GM12874 (cell line): ENCODE data around the gene NAA10.

Source experiments
- CTCF ChIP-seq: IDR thresholded peaks from 2 replicates; pipeline ENCODE4 v1.5.1; 2011; ENCODE audit warnings: low read depth, mild to moderate bottlenecking, control low read depth, low read length, moderate library complexity; ENCODE audit not compliant: insufficient read depth

The NAA10 gene

GRCh38 chrX:153885968-153886903 lies 48.6 kb downstream of the NAA10 start, which contains the start of gene L1CAM:
TSS of gene L1CAM (minus strand) at chrX:153886173. CDS start at chrX:153875836, 10,337 bp downstream.
- TF ChIP-seq CTCF: no peak

DNA sequence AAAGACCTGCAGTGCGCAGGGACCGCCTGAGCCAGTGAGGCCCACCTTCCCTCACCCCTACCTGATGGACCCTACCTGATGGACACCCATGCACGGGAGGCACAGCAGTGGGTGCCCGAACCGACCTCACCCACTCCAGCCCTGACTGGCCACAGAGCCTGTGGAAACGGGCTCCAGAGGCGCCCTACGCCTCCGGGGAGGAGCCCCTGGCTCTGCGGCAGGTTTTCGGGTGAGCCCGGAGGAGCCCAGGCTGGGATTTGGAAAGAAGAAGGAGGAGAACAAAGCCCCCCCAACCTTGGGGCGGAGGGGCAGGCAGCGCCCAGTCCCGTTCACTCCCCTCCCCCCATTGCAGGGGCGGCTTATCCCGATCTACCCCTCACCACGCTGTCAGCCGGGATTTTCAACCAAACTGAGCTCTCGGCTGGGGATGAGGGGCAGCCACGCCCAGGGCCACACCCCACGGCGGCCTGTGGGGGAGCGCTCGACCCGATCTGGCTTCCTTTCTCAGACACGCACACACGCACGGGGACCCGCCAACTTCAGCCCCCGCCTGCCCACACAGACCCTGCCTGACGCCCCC lies 49.5 kb downstream of the NAA10 start:
- TF ChIP-seq CTCF: no peak

DNA sequence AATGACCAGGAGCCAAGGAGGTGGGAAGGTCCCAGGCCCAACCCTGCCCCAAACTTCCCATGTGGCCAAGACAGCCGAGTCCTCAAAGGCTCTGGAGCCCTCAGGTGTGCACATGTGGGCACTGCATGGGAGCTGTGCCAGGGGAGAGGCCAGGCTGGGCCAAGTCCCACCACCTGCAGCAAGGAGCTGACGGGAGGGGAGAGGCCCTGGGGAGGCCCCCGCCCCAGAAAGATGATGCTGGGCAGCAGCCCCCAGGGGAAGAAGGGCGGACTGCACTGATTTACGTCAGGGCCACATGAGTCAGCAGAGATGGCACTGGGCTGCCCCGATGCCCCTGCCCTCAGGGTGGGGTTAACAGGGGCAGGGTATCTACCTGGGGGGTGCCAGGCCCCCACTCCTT lies 50.2 kb downstream of the NAA10 start:
- no peak for TF ChIP-seq CTCF

DNA sequence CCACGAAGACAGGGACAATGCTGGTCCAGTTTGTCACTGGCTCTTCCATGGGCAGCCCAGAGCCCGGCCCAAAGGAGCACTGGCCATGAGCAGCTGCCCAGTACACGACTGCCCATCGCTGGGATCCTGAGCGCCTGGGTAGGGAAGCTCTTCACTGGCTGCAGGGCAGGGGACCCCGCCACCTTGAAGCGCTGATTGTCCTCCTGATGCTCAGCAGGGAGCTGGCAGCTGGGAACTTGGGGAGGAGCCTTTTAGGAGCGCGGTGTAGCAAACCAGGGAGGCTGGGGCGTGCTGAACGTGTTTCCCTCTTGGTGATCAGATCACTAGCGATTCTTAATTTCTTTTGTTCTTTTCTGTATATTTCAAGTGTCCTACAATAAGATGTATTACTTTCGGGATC lies 50.7 kb downstream of the NAA10 start:
- no peak for TF ChIP-seq CTCF

DNA sequence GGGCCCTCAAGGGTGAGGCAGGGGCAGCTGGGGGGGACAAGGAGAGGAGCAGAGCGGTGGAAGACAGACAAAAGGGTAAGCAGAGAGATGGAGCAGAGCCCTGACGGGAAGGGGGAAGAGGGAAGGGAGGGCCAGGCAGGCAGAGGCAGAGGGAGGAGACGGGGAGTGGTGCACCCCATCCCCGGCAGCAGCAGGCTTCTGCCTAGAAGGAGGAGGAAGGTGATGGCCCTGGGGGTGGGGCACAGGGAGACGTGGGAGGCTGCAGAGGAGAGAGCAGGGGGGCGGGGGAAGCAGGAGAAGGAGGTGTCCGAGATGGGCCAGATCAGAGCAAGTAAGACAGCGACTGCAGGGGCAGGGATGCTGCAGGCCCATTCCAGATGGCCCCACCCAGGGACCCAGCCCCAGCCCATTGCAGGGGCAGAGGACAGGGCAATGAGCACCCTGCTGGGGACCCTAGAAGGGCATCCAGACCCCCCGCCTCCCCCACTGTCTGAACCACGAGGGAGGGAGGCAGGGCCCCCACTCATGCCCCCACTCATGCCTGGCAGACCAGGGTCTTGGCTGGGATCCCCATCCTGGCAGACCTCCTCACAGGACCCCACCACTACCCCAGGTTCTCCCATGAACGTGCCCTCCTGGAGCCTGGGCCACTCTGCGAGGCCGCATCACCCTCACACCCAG lies 51.5 kb downstream of the NAA10 start:
- TF ChIP-seq CTCF: no peak

DNA sequence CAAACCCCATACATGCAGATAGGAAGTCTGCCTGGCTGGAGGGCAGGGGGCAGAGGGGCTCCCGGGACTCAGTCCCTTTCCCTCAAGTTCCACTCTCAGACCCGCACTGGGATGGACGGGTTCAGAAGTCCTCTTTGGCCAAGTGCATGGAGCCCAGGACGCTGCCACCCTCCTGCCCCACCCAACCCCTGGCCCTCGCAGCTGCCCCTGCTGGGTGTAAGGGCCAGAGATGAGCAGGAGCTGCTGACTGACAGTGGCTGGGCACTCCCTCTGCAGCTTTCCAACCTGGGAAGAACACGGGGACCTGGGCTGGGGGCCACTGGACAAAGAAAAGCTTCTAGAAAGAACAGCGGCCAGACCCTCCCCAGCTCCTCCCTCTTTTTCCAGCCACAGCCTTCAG lies 52.3 kb downstream of the NAA10 start:
- TF ChIP-seq CTCF: no peak

DNA sequence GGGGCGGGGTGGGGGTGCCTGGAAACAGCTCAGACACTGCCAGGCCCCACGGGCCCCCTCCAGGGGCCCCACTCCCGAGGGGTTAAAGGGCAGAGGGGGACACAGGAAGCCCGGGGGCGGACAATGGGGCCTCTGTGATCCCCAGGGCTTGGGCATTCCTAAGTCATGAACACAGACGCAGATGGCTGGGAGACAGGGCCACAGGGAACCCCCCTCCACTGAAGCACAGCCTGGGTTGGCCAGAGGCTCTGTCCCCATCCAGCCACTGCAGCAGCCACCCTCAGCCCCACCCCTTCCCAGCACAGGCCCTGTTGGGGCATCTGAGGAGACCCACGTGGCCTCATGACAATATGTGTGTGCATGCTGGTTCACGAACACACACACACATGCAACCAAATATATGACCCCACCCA lies 52.7 kb downstream of the NAA10 start:
- no peak for TF ChIP-seq CTCF
